ENCODE data around the gene NOXA1.

Gene NOXA1

DNA sequence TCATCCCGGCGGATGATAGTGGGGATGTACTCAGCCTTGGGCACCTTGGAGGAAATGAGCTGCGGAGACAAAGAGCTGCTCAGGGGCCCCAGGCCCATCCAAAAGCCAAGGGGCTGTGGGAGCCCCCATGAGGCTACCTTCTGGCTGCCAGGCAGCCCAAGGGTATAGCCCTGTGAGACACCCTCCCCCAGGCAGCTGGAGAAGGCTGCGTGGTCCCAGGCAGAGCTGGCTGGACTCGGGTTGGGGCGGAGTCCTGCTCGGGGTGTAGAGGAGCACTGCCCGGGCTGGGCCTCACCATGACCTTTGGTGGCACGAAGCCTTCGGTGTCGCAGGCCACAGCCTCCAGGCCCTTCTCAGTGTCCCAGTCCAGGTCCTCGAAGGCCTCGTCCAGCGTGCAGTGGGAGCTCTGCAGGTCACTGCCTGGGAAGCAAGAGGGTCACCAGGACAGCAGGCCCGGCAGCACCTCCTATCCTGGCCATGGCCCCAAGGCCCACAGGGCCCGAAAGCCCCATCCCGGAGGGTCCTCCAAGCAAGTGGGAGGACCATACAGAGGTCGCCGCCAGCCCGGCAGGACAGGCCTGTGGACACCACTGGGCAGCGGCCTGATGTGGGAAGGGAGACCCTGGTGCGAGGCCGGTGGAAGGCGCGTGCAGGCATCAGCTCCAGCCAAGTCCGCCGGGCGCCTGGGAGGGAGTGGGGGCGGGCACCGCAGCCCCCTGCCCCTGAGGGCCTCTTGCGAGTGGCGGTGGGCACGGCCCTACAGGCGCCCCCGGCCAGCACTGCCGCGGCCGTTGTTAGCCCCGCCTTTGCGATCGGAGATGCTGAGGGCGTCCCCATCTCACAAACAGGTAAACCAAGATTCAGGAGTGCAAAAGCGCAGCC is 29.8 kb downstream of the NOXA1 start:
- H2AFZ ChIP-seq (ENCODE audit: low read length, unreplicated experiment): no peak overlapping the region
- H3K36me3 ChIP-seq (ENCODE audit: insufficient read depth, low read length): peaks cover 10% of the 10 kb centered on the region; the same call in 1 of the 2 replicates
- H3K4me1 ChIP-seq (ENCODE audit: control insufficient read depth, insufficient read depth, low read length, unreplicated experiment): peaks cover 25% of the 10 kb centered on the region
- no peak overlapping the region for H3K4me3 ChIP-seq (ENCODE audit: low read depth, low read length)
- H3K27ac ChIP-seq (ENCODE audit: low read depth, low read length): no peak overlapping the region
- peaks cover 5% of the 10 kb centered on the region for H3K79me2 ChIP-seq (ENCODE audit: control insufficient read depth, insufficient read depth, low read length, unreplicated experiment)
- no peaks in the 10 kb centered on the region for H3K27me3 ChIP-seq (ENCODE audit: insufficient read depth, low read length)

- Histone ChIP-seq H3K27me3 (ENCODE audit: insufficient read depth, low read length) (no peaks in the 10 kb centered on the region), H3K4me3 (ENCODE audit: low read depth, low read length) (no peak overlapping the region), H3K79me2 (ENCODE audit: control insufficient read depth, insufficient read depth, low read length, unreplicated experiment) (peaks cover 12% of the 10 kb centered on the region), H3K4me1 (ENCODE audit: control insufficient read depth, insufficient read depth, low read length, unreplicated experiment) (peaks cover 29% of the 10 kb centered on the region), H3K27ac (ENCODE audit: low read depth, low read length) (no peak overlapping the region), H3K36me3 (ENCODE audit: insufficient read depth, low read length) (peaks cover 10% of the 10 kb centered on the region; the same call in 1 of the 2 replicates), H2AFZ (ENCODE audit: low read length, unreplicated experiment) (no peak overlapping the region)
Observed at GRCh38 chr9:137453643-137454081, 30.5 kb downstream of the NOXA1 start.

- Histone ChIP-seq H3K36me3 (ENCODE audit: insufficient read depth, low read length) (peaks cover 10% of the 10 kb centered on the region; the same call in 1 of the 2 replicates), H3K79me2 (ENCODE audit: control insufficient read depth, insufficient read depth, low read length, unreplicated experiment) (peaks cover 14% of the 10 kb centered on the region), H3K27me3 (ENCODE audit: insufficient read depth, low read length) (no peaks in the 10 kb centered on the region), H3K4me3 (ENCODE audit: low read depth, low read length) (no peak overlapping the region), H3K27ac (ENCODE audit: low read depth, low read length) (no peak overlapping the region), H2AFZ (ENCODE audit: low read length, unreplicated experiment) (no peak overlapping the region), H3K4me1 (ENCODE audit: control insufficient read depth, insufficient read depth, low read length, unreplicated experiment) (peaks cover 29% of the 10 kb centered on the region)
Observed at GRCh38 chr9:137454145-137454596, 31.0 kb downstream of the NOXA1 start.

DNA sequence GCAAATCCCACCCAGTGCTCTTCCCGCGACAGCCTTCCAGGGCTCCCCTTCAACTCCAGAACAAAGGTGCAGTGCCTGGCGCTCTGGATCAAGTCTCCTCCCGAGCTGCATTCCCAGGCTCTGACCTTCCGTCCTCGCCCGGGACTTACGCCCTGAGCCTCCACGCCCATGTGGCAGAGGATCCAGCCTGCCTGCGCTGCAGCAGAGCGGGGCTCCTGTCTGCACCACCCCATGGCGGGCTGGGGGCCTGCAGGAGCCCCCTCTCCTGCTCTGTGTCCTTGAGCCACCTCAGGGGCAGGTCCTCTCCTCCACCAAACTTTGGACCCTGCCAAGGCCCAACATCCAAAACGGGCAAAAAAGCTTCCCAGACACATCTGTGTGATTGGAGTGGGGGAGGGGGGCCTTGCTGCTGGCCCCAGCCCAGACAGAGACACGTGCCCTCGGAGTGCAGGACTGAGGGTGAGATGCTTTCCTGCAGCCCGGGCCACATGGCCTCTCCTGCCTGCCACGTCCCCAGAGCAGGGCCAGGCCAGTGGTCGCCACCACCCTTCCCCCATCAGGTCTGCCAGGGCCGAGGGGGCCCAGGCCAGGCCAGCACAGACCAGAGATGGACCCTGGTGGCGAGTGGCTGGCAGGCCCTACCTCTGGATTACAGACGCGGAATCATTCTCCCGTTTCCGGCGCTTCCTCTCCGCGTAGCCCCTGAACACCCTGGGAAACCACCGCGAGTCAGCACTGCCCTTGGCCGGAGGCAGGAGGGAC is 31.6 kb downstream of the NOXA1 start:
- Histone ChIP-seq H3K27ac (ENCODE audit: low read depth, low read length) (no peak overlapping the region), H3K4me1 (ENCODE audit: control insufficient read depth, insufficient read depth, low read length, unreplicated experiment) (peaks cover 34% of the 10 kb centered on the region), H3K36me3 (ENCODE audit: insufficient read depth, low read length) (peaks cover 10% of the 10 kb centered on the region; the same call in 1 of the 2 replicates), H2AFZ (ENCODE audit: low read length, unreplicated experiment) (no peak overlapping the region), H3K4me3 (ENCODE audit: low read depth, low read length) (no peak overlapping the region), H3K27me3 (ENCODE audit: insufficient read depth, low read length) (no peaks in the 10 kb centered on the region), H3K79me2 (ENCODE audit: control insufficient read depth, insufficient read depth, low read length, unreplicated experiment) (peaks cover 14% of the 10 kb centered on the region)

- no peak overlapping the region; the same call in 1 of the 2 replicates for H3K27ac ChIP-seq (ENCODE audit: low read depth, low read length)
- no peak overlapping the region for H2AFZ ChIP-seq (ENCODE audit: low read length, unreplicated experiment)
- no peaks in the 10 kb centered on the region for H3K27me3 ChIP-seq (ENCODE audit: insufficient read depth, low read length)
- no peak overlapping the region for H3K4me3 ChIP-seq (ENCODE audit: low read depth, low read length)
- H3K79me2 ChIP-seq (ENCODE audit: control insufficient read depth, insufficient read depth, low read length, unreplicated experiment): peaks cover 14% of the 10 kb centered on the region
- peaks cover 10% of the 10 kb centered on the region; the same call in 1 of the 2 replicates for H3K36me3 ChIP-seq (ENCODE audit: insufficient read depth, low read length)
- peaks cover 34% of the 10 kb centered on the region for H3K4me1 ChIP-seq (ENCODE audit: control insufficient read depth, insufficient read depth, low read length, unreplicated experiment)
Observed at GRCh38 chr9:137455359-137455991, 32.3 kb downstream of the NOXA1 start.

GRCh38 chr9:137456061-137456863 is 33.1 kb downstream of the NOXA1 start:
- H3K79me2 ChIP-seq (ENCODE audit: control insufficient read depth, insufficient read depth, low read length, unreplicated experiment): peaks cover 14% of the 10 kb centered on the region
- H3K4me3 ChIP-seq (ENCODE audit: low read depth, low read length): peak overlapping the region; percentile 98; the same call in 1 of the 2 replicates
- H3K27ac ChIP-seq (ENCODE audit: low read depth, low read length): peak overlapping the region; percentile 77
- no peaks in the 10 kb centered on the region for H3K27me3 ChIP-seq (ENCODE audit: insufficient read depth, low read length)
- H2AFZ ChIP-seq (ENCODE audit: low read length, unreplicated experiment): no peak overlapping the region
- peaks cover 34% of the 10 kb centered on the region for H3K4me1 ChIP-seq (ENCODE audit: control insufficient read depth, insufficient read depth, low read length, unreplicated experiment)
- H3K36me3 ChIP-seq (ENCODE audit: insufficient read depth, low read length): peaks cover 10% of the 10 kb centered on the region; the same call in 1 of the 2 replicates

GRCh38 chr9:137456864-137457405 is 33.7 kb downstream of the NOXA1 start:
- Histone ChIP-seq H3K79me2 (ENCODE audit: control insufficient read depth, insufficient read depth, low read length, unreplicated experiment) (peaks cover 14% of the 10 kb centered on the region), H2AFZ (ENCODE audit: low read length, unreplicated experiment) (no peak overlapping the region), H3K36me3 (ENCODE audit: insufficient read depth, low read length) (peaks cover 10% of the 10 kb centered on the region; the same call in 1 of the 2 replicates), H3K4me1 (ENCODE audit: control insufficient read depth, insufficient read depth, low read length, unreplicated experiment) (peaks cover 34% of the 10 kb centered on the region), H3K27ac (ENCODE audit: low read depth, low read length) (peak overlapping the region; percentile 77), H3K4me3 (ENCODE audit: low read depth, low read length) (peak overlapping the region; percentile 98), H3K27me3 (ENCODE audit: insufficient read depth, low read length) (no peaks in the 10 kb centered on the region)

GRCh38 chr9:137457406-137458193 is 34.4 kb downstream of the NOXA1 start:
- Histone ChIP-seq H3K27ac (ENCODE audit: low read depth, low read length) (peak overlapping the region; percentile 77; the same call in 1 of the 2 replicates), H3K4me3 (ENCODE audit: low read depth, low read length) (peak overlapping the region; percentile 98), H3K4me1 (ENCODE audit: control insufficient read depth, insufficient read depth, low read length, unreplicated experiment) (peaks cover 34% of the 10 kb centered on the region), H2AFZ (ENCODE audit: low read length, unreplicated experiment) (no peak overlapping the region), H3K36me3 (ENCODE audit: insufficient read depth, low read length) (peaks cover 5% of the 10 kb centered on the region; the same call in 1 of the 2 replicates), H3K27me3 (ENCODE audit: insufficient read depth, low read length) (no peaks in the 10 kb centered on the region), H3K79me2 (ENCODE audit: control insufficient read depth, insufficient read depth, low read length, unreplicated experiment) (peaks cover 14% of the 10 kb centered on the region)

All from ACC112 (cell line).